GM12865 (cell line): ENCODE results near the gene PIAS3.
A peak's percentile ranks its signal among the peaks of the same experiment; 100 is the strongest.

Experiments used
- DNase-seq: peaks from one replicate; pipeline ENCODE4 v3.0.0; 2010; ENCODE audit warnings: low read depth
- H3K4me3 ChIP-seq: 2 replicates; pipeline ENCODE4 v1.5.1; 2011; ENCODE audit warnings: mild to moderate bottlenecking, low read depth, low read length, control low read depth
- TF ChIP-seq, protein P1 (sequence below): IDR thresholded peaks from 2 replicates; pipeline ENCODE4 v1.5.1; 2011; ENCODE audit warnings: low read length, control low read depth, low read depth, inconsistent platforms; ENCODE audit not compliant: insufficient read depth; ENCODE audit errors: missing control alignments

PIAS3 gene

DNA sequence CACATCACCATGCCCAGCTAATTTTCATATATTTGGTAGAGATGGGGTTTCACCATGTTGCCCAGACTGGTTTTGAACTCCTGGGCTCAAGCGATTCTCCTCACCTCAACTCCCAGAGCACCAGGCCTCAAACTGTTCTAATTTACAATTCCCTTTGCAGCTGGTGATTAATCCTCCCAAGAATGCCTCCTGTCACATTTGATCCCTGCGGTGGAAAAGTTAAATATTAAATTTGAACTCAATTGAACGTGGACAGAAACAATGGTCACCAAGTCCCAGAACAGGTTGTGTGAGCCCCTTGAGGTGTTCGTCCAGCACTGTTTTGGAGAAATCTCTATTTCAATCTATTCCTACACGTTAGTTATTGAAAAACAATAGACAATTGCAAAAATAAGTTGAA lies 28.8 kb upstream of the PIAS3 start:
- DNase-seq, result no peak
- TF ChIP-seq, protein P1, sequence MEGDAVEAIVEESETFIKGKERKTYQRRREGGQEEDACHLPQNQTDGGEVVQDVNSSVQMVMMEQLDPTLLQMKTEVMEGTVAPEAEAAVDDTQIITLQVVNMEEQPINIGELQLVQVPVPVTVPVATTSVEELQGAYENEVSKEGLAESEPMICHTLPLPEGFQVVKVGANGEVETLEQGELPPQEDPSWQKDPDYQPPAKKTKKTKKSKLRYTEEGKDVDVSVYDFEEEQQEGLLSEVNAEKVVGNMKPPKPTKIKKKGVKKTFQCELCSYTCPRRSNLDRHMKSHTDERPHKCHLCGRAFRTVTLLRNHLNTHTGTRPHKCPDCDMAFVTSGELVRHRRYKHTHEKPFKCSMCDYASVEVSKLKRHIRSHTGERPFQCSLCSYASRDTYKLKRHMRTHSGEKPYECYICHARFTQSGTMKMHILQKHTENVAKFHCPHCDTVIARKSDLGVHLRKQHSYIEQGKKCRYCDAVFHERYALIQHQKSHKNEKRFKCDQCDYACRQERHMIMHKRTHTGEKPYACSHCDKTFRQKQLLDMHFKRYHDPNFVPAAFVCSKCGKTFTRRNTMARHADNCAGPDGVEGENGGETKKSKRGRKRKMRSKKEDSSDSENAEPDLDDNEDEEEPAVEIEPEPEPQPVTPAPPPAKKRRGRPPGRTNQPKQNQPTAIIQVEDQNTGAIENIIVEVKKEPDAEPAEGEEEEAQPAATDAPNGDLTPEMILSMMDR, result no peak
- no peak overlapping the region for H3K4me3 ChIP-seq

DNA sequence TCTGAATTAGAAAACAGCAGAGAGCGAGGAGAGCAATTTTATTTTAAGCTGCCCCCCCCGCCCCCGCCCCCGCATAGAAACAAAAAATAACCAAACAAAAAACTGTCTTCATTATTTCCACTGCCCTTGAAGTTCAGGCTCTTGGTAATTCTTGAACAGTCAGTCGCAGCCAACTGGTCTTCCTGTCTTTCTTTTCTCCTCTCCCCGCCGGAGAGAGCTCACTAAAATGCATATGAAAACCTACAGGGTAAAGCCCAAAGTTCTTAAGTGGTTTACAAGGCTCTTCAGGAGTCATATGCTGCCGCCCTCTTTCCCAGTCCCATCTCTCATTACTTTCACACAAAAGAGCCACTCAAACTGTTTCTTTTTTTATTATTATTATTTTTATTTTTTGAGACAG lies 27.9 kb upstream of the PIAS3 start:
- DNase-seq, result no peak
- TF ChIP-seq, protein P1, result no peak
- no peak overlapping the region for H3K4me3 ChIP-seq

DNA sequence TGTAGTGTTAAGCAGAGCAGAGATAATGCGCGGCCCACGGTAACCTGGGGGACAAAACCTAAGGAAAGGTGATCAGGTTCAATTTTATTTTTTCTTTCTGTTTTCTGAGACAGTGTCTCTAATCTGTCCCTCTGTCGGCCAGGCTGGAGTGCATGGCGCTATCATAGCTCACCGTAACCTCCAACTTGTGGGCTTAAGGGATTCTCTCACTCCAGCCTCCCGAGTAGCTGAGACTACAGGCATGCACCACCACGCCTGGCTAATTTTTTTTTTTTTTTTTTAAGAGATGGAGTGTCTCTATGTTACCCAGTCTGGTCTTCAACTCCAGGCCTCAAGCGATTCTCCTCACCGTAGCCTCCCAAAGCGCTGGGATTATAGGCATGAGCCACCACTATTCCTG lies 27.5 kb upstream of the PIAS3 start:
- peak overlapping the region; percentile 70; the same call in 1 of the 2 replicates for H3K4me3 ChIP-seq
- TF ChIP-seq, protein P1, result no peak
- no peak for DNase-seq

DNA sequence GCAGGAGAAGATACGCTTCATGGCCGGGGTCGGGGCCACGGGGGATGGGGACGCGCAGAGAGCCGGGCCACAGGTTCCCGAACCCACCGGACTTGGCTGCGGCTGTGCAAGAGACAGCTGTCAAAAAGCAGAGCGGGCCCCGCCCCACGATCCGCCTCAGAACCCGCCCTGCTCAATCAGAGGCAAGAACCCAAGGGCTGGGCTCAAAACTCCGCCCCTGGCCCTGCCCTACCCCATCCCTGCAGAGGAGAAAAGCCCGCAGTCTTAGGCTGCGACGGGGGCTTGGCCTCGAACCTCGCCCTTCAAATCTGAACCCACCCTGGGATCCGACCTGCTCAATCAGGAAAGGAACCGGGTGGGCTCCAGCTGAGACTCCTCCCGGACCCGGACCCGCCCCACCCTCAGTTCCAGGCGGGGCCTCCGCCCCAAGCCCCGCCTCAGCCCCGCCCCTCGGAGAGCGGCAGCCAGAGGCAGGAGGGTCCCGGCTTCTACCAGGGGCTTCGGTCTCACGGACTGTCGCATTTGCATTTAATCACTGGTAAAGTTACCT lies 26.9 kb upstream of the PIAS3 start, which contains the start of gene ANKRD35:
TSS of gene ANKRD35 (minus strand) at position 129 of the 550 bp plus-strand sequence. CDS start at position 21, 108 bp downstream.
- peak; percentile 72 for DNase-seq
- H3K4me3 ChIP-seq, result peak within 1 kb of the TSS; percentile 70

DNA sequence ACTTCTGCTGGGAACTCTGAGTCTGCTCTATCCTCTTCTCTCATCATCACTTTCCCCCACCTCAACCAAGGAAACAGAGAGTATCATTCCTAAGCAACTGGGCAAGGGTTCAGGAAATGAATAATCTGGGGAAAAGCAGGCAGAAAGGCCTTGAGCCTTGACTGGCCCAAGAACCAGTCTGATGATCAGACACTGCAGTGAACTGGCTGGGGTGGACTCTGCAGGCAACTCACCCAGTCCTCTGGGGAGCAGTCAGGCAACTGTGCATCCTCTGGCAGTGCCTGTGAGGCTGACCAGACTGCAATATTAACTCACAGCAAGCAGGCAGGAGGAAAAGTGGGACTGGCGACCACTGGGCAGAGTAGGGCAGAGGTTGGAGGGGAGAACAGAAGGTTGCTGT lies 25.8 kb upstream of the PIAS3 start:
- DNase-seq, result no peak
- H3K4me3 ChIP-seq, result no peak overlapping the region
- TF ChIP-seq, protein P1, result no peak

More for the DNA sequence above, 26.9 kb upstream of the PIAS3 start, which contains the start of gene ANKRD35:
- TF ChIP-seq, protein P1, result no peak

DNA sequence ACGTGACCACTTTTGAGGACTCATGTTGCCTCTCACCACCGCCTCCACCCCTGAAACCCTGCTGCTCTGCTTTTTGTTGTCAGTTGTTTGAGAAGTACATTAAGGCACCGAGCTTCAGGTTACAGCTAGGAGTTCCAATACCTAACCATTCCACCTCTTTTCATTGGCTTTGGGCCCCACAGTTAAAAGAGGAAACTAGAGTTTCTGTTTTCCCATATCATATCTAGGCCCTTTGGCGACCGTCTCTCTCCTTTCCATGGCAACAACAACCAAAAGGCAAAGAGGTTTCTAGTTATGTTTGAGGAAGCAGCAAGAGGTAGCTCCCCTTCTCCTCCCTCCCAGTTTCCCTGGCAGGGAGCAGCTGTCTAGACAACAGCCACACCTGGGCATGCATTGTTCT lies 20.9 kb upstream of the PIAS3 start:
- no peak overlapping the region for H3K4me3 ChIP-seq
- TF ChIP-seq, protein P1, result no peak
- no peak for DNase-seq

DNA sequence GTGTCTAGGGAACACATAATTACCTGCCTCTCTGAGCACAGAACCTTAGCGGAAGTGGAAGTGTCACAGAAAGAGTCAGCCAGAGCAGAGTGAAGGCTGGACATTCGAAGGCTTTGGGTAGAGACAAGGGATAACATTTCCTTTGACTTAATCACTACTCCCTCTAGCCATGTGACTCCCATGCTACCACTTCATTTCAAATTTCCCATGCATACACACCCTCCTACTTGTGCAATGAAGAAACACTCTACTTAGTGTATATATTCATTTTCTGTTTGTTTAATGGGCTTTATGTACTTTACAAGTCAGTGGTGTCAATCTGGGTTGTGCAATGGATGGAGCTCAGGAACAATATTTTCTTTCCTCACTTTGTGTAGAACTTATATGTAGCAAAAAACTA lies 19.8 kb upstream of the PIAS3 start:
- TF ChIP-seq, protein P1, result no peak
- DNase-seq, result no peak
- H3K4me3 ChIP-seq, result no peak overlapping the region
